HG02623 (cell line): Measurements from ENCODE around the gene TLE4.
"Not testable (repeated sequence)": the region's sequence is repeated elsewhere in the genome, so short reads cannot be mapped to it uniquely, and the experiment has no call there.

Experiments used
- ATAC-seq: cut with Tn5 transposase; IDR thresholded peaks from one replicate; pipeline ENCODE4 v1.9.1; 2021; ENCODE audit warnings: moderate library complexity; ENCODE audit not compliant: unreplicated experiment

TLE4 gene

GRCh38 chr9:79571309-79572031 is at the start of gene TLE4:
Gene TLE4, plus strand, starts transcription at chr9:79571965. Its CDS starts 826 bp downstream, at chr9:79572791.
- ATAC-seq = peak; percentile 84

GRCh38 chr9:79522793-79523192 is 49.0 kb upstream of the TLE4 start:
- ATAC-seq = no peak

GRCh38 chr9:79524266-79524665 is 47.5 kb upstream of the TLE4 start:
- no peak for ATAC-seq

GRCh38 chr9:79526149-79526672 is 45.6 kb upstream of the TLE4 start:
- peak; percentile 54 for ATAC-seq

- ATAC-seq = no peak
These were observed 36.2 kb upstream of the TLE4 start for GRCh38 chr9:79535534-79535933.

GRCh38 chr9:79537838-79538237 is 33.9 kb upstream of the TLE4 start:
- no peak for ATAC-seq

- ATAC-seq = no peak
These were observed 28.8 kb upstream of the TLE4 start for GRCh38 chr9:79542735-79543620.

GRCh38 chr9:79544375-79544774 is 27.4 kb upstream of the TLE4 start:
- ATAC-seq = not testable (repeated sequence)

- no peak for ATAC-seq
These were observed 20.2 kb upstream of the TLE4 start for GRCh38 chr9:79551586-79551985.

GRCh38 chr9:79551994-79552393 is 19.8 kb upstream of the TLE4 start:
- ATAC-seq = no peak

- ATAC-seq = no peak
These were observed 16.2 kb upstream of the TLE4 start for GRCh38 chr9:79555474-79556089.

- ATAC-seq = no peak
These were observed 12.1 kb upstream of the TLE4 start for GRCh38 chr9:79559495-79560181.

- ATAC-seq = no peak
These were observed 8.9 kb upstream of the TLE4 start for GRCh38 chr9:79562749-79563386.

GRCh38 chr9:79564105-79564504 is 7.7 kb upstream of the TLE4 start:
- ATAC-seq = no peak

- peak; percentile 94 for ATAC-seq
These were observed 6.5 kb upstream of the TLE4 start for GRCh38 chr9:79565245-79565644.

- ATAC-seq = no peak
These were observed 4.1 kb upstream of the TLE4 start for GRCh38 chr9:79567671-79568098.

GRCh38 chr9:79568337-79569101 is 3.2 kb upstream of the TLE4 start:
- ATAC-seq = no peak

GRCh38 chr9:79569814-79570447 is 1.8 kb upstream of the TLE4 start:
- no peak for ATAC-seq
